Measurements from ENCODE around the gene ARMC7.
"Not testable (repeated sequence)": the region's sequence is repeated elsewhere in the genome, so short reads cannot be mapped to it uniquely, and the experiment has no call there.

DNA sequence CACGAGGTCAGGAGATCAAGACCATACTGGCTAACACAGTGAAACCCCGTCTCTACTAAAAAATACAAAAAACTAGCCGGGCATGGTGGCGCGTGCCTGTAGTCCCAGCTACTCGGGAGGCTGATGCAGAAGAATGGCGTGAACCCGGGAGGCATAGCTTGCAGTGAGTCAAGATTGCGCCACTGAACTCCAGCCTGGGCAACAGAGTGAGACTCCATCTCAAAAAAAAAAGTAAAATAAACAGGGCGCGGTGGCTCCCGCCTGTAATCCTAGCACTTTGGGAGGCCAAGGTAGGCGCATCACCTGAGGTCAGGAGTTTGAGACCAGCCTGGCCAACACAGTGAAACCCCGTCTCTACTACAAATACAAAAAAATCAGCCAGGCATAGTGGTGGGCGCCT, 54.8 kb downstream of the ARMC7 start:
- TF ChIP-seq, protein P1, sequence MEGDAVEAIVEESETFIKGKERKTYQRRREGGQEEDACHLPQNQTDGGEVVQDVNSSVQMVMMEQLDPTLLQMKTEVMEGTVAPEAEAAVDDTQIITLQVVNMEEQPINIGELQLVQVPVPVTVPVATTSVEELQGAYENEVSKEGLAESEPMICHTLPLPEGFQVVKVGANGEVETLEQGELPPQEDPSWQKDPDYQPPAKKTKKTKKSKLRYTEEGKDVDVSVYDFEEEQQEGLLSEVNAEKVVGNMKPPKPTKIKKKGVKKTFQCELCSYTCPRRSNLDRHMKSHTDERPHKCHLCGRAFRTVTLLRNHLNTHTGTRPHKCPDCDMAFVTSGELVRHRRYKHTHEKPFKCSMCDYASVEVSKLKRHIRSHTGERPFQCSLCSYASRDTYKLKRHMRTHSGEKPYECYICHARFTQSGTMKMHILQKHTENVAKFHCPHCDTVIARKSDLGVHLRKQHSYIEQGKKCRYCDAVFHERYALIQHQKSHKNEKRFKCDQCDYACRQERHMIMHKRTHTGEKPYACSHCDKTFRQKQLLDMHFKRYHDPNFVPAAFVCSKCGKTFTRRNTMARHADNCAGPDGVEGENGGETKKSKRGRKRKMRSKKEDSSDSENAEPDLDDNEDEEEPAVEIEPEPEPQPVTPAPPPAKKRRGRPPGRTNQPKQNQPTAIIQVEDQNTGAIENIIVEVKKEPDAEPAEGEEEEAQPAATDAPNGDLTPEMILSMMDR (IDR thresholded peaks at IDR 0.05) = not testable (repeated sequence)
- TF ChIP-seq EZH2, EZH2phosphoT487 (IDR thresholded peaks at IDR 0.05): not testable (repeated sequence)

Data from neural progenitor cell (in vitro differentiated cells).